GM18511 (cell line): ENCODE results near the gene SPAG4.

ENCODE experiments used
- ATAC-seq: cut with Tn5 transposase; IDR thresholded peaks from one replicate; pipeline ENCODE4 v1.9.1; 2021; ENCODE audit warnings: mild to moderate bottlenecking, moderate library complexity; ENCODE audit not compliant: unreplicated experiment

Gene SPAG4

DNA sequence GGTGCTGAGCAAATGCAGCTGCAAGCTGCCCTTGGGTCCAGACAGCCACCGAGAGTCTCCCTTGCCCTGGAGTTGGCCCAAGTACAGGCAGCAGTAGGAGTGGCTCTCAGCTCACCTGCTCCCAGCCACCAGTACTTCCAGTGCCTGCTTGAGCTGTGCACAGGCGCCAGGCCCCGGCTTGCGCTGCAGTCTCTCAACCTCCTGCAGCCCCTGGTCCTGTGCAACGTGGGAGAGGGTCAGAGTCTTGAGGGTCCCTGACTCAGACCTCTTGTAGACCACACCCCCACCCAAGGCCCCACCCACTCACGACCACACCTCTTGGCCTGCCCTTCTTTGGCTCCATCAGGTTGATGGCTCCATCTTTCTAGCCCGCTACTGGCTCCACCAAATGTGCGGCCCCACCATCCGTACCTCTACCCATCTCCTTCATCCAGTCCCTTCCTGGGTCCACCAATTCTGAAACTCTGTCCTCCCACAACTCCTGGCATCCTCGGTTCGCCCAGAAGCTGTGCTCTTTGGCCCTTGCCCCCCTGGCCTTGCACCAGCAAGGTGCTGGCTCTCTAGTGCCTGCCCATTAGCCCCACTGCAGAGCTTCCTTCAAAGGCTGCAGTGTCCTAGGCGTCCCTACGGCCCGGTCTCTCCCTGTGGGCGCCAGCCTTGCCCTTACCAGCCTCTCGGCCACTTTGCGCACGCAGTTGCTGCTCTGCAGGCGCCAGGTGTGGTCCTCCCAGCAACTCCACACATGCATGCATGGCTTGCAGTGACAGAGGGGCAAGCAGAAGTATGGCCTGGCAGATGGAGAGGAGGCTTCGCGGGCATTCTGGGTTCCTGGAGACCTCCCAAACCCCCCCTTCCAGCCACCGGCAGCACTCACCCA is 16.5 kb upstream of the SPAG4 start:
- no peak for ATAC-seq

DNA sequence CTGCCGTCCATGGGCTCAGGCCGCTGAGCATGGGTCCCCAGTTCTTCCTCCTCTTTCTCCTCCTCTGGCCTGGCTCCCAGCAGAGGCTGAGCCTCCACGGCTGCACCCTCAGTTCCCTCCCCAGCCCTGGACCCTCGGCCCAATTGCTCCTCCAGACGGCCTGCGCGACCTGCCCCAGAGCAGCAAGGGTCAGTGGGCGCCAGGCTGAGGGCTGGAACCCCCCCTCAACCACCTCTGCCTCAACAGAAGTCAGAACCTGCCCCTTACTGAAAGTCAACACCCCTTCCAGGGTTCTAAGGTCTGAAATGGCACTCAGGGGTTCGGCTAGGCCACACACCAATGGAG is 15.9 kb upstream of the SPAG4 start:
- ATAC-seq: no peak

GRCh38 chr20:35600176-35600992 is 15.2 kb upstream of the SPAG4 start:
- ATAC-seq: no peak

DNA sequence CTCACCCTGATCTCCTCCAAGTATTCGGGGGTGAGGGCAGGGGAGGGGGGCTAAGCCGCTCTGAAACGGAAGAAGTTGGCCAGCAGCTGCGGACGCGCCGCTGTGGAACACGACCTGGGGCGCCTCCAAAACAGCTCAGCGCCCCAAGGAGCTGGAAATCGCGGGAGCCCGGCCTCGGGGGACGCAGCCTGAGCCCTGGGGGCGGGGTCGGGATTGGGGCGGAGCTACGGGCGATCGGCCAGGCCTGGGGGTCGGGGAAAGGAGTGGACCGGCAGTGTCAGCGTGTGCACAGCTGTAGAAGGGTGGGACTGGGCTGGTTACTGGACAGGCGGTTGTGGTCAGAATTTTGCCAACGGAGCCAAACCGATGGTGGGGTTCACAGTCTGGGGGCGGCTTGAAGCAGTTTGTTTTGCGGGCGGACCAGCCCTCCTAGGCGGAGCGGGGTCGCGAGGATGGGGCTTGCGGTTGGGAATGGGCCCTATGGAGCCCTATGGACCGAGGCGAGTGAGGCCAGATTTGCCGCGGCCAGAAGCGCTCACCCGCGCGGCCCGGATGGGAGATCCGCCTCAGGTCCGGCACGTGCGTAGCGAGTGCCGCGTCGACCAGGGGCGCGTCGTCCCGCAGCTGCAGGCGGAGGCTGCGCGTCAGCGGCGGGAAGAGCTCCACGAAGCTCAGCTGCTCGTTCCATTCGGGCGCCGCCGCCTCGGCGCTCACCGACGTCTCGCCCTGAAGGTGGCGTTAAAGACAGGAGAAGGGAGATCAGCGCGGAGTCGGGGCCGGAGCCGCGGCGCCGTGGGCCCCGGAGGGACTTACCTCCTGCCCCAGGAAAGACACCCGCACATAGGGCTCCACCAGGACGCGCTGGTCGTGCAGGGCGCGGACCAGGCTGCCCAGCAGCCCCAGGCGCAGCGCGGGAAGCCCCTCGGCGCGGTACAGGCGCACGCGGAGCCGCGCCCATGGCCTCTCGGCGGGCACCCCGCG is 14.3 kb upstream of the SPAG4 start:
- ATAC-seq: no peak

GRCh38 chr20:35601990-35602389 is 13.6 kb upstream of the SPAG4 start:
- no peak for ATAC-seq

GRCh38 chr20:35602851-35603495 is 12.7 kb upstream of the SPAG4 start:
- ATAC-seq: no peak

GRCh38 chr20:35603695-35604448 is 11.8 kb upstream of the SPAG4 start:
- no peak for ATAC-seq

- ATAC-seq: no peak
Measured at GRCh38 chr20:35604449-35604747, 11.2 kb upstream of the SPAG4 start.

DNA sequence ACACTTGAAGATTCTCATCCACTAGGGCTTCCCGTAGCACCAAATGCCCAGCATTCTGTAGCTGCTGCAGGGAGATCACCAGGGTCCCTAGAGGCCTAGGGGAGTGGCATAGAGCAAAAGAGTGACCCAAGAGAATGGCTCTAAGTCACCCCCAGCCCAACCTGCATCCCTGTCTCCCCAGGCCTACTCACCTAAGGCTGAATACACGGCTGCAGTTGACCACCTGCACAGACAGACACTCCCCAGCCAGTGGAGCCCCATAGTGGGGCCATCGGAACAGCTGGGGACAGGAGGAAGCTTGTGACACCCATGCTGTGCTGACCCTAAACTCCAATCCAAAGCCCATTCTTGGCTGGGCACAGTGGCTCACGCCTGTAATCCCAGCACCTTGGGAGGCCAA is 9.5 kb upstream of the SPAG4 start:
- ATAC-seq: no peak

GRCh38 chr20:35607003-35607735 is 8.5 kb upstream of the SPAG4 start:
- no peak for ATAC-seq

DNA sequence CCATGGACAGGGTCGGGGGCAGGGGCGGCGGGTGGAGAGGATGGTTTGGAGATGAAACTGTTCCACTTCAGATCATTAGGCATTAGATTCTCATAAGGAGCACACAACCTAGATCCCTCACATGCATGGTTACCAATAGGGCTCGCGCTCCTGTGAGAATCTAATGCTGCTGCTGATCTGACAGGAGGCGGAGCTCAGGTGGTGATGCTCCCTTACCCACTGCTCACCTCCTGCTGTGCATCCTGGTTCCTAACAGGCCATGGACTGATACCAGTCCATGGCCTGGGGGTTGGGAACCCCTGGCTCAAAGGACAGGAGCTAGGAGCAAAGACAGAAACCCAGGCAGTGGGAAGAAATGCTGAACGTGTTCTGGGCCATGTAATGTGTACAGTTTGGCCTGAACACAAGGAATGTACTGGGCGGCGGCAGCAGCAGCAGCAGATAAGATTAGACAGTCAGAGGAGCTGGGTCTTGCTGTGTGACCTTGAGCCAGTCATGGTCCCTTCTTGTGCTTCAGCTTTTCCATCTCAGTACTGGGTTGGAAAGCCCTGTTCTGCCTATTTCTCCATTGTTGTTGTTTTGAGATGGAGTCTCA is 4.7 kb upstream of the SPAG4 start:
- no peak for ATAC-seq

GRCh38 chr20:35611482-35611881 is 4.1 kb upstream of the SPAG4 start:
- no peak for ATAC-seq

- ATAC-seq: peak; percentile 28
Measured at GRCh38 chr20:35616465-35617396, 1.1 kb downstream of the SPAG4 start.

DNA sequence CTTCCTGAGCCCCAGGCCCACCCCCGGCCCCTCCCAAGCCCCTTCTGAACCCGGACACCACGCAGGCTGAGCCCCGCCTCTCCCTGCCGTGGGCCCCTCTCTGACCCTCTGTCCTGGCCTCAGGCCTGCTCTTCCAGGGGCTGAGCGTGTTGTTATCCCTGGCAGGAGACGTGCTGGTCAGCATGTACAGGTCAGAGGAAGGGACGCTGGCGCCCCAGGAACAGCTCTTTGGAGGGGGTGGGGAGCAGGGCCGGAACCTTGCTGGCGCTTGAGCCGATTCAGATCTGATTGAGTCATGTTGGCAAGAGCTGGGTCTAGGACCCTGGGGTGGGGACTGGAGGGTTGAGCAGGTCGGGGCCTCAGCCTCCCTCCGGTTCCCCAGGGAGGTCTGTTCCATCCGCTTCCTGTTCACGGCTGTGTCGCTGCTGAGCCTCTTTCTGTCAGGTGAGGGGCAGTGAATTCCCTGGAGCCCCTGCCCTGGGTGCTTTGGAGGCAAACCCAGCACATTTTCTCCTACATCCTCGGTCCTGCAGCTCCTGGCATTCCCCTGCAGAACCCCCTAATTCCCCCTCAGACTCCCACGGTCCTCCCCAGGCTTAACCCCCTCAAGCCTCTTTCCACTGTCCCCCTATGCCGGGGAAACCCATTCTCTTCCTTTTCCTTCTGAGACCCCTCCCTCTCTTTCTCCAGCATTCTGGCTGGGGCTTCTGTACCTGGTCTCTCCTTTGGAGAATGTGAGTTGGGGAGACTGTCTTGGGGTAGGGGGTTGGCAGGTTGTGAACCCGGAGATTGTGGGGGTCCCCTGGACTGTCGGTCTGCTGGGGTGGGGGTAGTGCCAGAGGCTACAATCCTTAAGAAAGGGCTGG is 2.0 kb downstream of the SPAG4 start:
- ATAC-seq: no peak

- ATAC-seq: no peak
Measured at GRCh38 chr20:35618263-35619131, 2.9 kb downstream of the SPAG4 start.
